Measurements from ENCODE around the gene ZNF329.
"Not testable (repeated sequence)": the region's sequence is repeated elsewhere in the genome, so short reads cannot be mapped to it uniquely, and the experiment has no call there.

The ZNF329 gene

DNA sequence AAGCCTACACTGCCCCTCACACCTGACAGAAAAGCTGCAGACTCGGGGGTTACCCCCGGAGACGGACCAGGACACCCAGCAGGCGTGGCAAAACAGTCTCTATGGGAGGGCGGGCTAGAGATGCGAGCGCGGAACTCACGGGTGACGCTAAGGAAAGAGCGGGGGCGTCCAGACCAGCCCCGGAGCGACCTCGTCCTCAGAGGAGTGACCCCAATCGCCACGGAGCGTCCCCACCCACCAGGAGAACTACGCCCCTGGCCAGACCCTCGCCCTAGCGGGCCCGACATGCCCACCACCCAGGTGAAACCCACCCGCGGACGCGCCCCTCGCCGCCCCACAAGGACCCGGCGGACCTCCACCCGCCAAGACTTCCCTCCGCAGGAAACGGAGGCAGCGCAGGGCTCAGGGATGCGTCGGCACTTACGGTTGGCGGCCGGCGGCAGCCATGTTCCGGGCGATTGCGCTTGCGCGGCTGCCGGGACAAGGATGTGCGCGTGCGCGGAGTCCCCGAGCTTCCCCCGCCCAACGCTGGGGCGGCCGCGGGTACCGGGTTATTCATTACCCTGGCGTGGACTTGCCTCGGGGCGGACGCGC is at the start of gene ZNF329:
TSS of gene ZNF329 (minus strand) at position 462 of the 594 bp plus-strand sequence. CDS start 21,286 bp downstream, outside the sequence.
- peak; percentile 90 for DNase-seq (ENCODE audit: low read depth)

DNA sequence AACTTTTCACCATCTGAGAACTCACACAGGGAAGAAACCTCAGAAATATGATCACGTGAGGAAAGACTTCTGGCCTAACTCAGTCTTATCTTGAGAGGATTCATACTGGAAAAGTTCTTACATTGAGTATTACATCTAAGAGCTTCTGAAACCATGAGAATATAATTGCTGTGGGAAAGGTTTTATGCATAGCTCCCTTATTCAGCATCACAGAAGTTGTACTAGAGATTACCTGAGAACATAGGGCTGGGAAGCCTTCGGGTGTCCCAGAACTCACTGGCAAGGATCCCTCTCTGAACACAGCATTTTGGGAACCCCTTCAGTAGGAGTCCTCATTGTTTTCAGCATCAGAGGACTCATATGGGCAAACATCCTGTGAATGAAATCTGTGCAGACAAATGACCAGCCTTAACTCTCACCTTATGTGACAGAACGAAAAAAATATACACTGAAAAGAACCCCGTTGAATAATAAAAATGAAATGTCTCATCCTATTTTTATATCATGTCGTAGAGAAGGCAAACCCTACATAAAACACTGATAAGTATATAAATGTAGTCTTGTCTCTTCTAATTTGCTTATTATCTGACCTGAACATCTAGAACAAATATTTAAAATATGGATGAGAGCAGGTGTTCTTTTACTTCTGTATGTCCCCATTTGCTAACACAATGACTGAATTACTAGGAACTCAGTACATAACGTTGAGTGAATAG is 46.5 kb upstream of the ZNF329 start:
- no peak for DNase-seq (ENCODE audit: low read depth)

DNA sequence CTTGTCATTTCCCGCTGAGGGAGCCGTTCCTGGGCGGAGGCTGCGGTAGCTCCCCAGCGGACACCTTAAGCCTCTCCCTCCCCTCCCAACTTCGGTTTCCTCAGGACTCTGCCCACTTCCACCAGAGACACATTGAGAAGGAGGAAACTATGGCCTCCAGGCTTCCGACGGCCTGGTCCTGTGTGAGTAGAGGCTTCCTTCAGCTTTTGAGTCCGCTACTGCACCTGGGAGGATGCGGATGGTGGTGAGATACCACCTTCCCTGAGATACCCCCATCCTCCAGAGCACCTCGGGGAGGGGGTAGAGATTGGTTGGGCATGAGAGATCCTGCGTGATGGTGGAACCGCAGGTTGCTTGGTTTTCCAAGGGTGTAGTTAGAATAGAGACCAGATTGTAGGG is 33.2 kb upstream of the ZNF329 start:
- DNase-seq (ENCODE audit: low read depth): no peak

DNA sequence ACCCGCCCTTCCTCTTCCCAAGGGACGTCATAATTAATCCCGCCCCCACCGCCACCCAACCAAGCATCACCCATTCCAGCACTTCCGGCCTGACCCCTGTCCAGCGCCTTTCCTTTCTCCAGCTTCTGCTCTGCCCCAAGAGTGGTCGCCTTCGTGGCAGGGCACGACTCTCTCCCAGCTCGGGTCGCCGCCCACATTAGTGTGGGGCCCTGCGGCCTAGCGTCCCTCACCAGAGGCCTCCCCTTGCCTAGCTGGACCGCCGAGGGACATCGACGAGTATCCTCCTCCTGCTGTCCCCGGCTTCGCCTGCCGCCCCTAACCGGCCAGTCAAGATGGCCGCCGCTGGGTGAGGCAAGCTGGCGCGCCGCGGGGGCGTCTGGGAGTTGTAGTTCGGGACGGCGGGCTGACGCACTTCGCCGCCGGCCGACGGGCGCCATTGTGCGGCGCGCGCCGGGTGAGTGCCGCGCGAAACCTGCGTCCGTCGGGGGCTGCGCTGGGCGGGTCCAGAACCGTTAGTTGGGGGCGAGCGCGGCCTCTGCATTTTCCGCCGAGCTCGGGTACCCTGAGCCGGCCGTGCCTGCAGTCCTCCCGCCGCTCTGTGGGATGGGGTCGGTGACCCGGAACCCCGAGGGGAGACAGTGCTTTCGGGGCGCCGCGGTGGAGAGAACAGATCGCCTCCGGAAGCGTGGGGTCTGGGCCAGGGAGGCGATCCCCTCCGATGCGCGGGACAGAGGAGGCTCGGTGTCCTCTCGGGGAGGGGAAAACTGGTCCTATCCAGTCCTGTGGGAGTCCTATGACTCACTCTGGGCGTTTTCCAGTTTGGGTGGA is 32.6 kb upstream of the ZNF329 start, which contains the start of gene ZNF274:
TSS of gene ZNF274 (plus strand) at position 73 of the 828 bp plus-strand sequence. CDS start 905 bp downstream, outside the sequence.
- DNase-seq (ENCODE audit: low read depth): peak; percentile 77

DNA sequence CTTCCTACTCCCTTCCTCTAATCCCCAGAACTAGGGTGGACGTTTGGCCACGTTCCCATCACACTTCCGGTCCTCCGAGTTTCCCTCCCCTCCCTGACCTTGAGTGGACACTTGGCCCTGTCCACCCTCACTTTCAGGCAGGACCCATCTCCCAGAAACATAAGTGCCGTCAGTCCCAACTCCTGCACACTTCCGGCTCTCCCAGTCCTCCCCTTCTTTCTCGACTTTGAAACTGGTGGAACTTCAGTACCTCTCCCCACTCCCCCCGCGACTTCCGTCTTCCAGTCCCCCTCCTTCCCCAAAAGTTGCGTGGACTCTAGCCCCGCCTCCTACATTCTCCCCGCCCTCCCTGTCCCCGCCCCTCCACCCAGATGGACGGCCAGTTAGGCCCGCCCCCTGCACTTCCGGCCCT is 32.0 kb upstream of the ZNF329 start:
- DNase-seq (ENCODE audit: low read depth): no peak

DNA sequence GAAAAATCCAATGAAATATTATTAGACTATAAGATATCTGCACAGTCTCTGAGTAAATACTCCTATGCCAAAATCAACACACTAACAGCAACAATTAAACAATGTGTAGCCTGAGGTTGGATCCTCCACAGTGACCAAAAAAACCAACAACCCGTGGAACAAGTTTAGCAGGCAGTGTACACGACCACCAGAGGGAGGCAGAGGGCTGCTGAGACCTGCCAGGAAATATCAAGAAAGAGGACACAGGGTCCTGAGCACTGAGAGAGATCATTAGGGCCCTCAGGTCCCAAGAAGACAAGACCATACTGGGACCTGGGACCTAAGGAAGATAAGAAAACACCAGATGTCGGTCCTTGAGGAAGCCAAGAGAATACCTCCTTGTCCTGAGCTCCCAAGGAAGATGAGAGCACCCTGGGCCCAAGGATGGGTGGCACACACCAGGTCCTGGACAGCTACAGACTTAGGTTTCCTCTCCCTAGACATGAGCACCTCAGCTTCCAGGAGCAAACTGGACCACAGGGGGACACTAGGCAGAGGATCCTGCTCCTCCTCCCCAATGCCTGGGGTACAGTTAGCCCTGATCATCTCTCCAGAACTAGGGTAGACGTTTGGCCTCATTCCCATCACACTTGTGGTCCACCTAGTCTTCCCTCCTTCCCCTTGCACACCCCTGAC is 31.4 kb upstream of the ZNF329 start:
- no peak for DNase-seq (ENCODE audit: low read depth)

DNA sequence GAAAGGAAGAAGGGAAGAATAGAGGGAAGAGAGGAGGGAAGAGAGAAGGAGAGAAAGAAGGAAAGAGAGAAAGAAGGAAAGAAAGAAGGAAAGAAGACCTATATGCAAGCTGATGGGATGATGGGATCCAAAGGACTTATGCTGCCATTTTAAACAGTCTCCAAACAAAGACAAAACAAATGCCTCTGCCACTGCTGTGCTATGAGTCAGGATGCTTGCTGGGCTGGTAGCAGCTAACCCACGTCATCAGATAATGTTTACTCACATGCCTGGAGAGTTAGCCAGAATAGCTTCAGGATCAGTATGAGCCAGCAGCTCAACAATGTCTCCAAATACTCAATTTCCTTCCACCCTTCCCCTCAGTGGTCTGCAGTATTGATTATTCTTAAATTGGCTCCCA is 20.3 kb upstream of the ZNF329 start:
- no peak for DNase-seq (ENCODE audit: low read depth)

DNA sequence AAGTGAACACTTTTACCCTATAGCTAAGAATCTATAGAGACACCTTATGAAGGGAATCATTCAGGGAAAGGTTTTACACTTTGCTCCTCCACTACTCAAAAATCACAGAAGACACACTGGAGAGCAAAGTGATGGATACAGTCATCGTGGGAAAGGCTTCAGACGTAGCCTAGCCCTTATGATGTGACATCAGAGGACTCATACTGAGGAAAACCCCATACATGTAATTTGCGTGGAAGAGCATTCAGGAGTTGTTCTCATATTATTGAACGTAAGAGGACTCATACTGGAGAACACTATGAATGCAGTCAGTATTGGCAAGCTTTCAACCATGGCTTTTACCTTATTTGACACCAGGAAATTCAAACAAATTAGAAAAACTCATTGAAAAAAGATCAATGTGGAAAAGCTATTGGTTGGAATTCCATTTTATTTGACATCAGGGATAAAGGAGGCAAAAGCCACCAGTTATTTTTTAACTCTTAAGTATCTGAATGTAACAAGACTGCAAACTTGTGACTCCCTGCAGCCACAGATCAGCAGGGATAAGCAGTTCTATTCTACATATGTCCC is 16.2 kb upstream of the ZNF329 start:
- DNase-seq (ENCODE audit: low read depth): no peak

DNA sequence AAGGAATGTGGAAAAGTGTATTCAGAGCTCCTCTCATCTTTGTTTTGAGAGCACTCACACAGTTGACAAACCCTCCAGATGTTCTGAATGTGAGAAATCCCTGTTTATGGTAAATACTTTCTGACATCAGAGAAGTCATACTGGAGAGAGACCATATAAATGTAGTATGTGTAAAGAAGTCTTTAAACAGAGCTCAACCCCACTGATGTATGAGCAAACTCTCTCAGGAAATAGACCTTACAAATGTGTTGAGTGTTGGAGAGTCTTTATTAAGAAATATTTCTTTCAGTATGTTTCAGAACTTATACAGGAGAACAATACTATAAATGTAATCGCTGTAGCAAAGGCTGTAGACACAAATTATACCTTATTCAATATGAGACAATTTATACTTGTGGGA is 15.7 kb upstream of the ZNF329 start:
- DNase-seq (ENCODE audit: low read depth): no peak

DNA sequence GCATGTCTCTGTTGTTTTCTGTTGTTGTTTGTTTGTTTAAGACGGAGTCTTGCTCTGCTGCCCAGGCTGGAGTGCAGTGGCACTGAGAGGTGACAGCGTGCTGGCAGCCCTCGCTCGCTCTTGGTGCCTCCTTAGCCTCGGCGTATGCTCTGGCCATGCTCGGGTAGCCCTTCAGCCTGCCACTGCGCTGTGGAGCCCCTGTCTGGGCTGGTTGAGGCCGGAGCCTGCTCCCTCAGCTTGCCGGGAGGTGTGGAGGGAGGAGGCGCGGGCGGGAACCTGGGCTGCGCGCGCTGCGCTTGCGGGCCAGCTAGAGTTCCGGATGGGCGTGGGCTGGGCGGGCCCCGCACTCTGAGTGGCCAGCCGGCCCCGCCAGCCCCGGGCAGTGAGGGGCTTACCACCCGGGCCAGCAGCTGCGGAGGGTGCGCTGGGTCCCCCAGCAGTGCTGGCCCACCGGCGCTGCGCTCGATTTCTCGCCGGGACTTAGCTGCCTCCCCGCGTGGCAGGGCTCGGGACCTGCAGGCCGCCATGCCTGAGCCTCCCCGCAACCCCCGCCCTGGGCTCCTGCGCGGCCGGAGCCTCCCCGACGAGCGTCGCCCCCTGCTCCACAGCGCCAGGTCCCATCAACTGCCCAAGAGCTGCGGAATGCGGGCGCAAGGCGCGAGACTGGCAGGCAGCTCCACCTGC is 6.6 kb upstream of the ZNF329 start:
- no peak for DNase-seq (ENCODE audit: low read depth)

DNA sequence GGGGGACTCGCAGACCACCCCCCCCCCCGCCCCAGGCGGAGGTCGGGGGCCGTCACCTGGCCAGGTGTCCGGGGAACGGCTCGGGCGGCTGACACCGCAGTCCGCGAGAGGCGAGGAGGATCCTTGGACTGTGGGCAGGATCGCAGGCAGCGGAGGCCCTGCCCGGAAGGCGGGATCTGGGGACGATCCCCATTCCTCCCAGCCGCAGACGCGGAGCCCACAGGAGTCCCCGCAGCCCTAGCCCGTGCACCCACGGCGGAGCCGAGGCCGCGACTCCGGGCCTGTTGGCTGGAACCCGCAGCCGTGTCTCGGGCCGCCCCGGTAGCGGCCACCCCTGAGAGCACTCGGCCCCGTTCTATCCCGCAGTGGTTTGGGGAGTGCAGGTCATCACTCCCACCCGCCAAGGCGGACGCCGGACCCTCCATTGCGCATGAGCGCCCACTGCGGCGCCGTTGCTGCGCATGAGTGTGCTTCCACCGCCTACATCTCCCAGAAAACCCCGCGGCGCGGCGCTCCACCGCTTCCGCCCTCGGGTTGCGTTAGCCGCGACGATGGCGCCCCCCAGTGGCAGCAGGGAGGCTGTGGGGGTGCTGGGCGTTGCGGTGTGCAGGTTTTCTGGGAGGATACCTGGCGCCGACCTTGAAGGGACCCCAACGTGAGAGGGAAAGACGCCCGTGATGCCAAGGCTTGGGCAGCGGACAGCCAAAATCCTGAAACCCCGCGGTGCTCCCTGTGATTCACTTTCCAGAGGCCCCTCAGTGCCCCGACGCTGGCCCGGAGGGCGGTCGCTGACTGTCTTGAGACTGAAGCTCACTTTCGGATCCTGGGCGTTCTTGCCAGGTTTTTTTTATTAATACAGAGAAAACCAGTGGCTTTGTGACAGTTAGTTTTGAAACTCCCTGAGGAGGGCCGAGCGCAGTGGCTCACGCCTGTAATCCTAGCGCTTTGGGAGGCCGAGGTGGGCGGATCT is 4.4 kb upstream of the ZNF329 start:
- peak; percentile 99 for DNase-seq (ENCODE audit: low read depth)

DNA sequence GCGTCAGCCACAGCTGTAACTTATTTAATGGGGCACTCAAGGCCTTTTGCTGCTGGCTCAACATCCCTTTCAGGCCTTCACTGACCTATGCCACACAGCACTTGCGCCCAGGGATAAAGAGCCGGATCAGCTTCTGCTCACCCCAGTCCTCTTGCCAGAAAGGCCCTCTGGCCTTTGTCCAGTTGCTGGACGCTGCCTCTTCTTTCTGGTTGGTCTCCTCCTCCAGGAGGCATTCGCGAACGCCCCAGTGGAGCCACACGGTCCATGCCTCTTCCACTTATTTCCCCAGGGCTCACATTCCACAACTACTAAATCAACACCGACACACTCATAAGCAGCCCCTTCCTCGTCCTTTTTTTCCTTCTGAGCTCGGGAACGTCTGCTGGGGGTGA is 3.7 kb upstream of the ZNF329 start:
- no peak for DNase-seq (ENCODE audit: low read depth)

DNA sequence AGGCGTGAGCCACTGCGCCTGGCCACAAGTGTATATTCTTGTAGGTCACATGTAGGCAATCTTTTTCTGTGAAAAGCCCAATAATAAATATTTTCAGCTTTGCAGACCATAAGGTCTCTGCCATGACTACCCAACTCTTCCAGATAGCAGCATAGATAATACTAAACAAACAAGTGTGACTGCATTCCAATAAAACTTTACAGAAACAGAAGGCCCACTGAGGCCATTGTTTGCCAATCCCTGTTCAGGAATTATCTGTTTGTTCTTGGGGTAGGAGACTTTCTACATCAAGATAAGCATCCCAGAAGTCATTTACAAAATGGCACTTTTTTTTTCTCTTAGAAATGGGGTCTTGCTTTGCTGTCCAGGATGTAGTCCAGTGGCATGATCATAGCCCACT is 2.8 kb upstream of the ZNF329 start:
- no peak for DNase-seq (ENCODE audit: low read depth)

DNA sequence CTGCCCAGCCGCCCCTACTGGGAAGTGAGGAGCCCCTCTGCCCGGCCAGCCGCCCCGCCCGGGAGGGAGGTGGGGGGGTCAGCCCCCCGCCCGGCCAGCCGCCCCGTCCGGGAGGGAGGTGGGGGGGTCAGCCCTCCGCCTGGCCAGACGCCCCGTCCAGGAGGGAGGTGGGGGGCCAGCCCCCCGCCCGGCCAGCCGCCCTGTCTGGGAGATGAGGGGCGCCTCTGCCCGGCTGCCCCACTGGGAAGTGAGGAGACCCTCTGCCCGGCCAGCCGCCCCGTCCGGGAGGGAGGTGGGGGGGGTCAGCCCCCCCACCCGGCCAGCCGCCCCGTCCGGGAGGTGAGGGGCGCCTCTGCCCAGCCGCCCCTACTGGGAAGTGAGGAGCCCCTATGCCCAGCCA is 3.1 kb downstream of the ZNF329 start:
- not testable (repeated sequence) for DNase-seq (ENCODE audit: low read depth)

DNA sequence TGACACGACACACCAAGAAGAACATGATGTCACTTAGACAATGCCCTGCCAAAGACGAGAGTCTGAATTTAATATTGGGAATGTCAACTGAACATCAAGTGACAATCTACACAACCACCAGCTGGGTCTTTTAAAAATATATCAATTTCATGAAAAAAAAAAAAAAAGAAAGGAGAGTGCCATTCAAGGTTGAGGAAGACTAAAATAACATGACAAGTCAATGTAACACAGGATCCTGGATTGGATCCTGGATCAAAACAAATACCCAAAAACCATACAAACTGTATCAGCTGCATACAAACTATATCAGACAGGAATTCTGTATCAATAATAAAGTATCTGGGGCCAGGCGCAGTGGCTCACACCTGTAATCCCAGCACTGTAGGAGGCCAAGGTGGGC is 4.7 kb downstream of the ZNF329 start:
- DNase-seq (ENCODE audit: low read depth): no peak

DNA sequence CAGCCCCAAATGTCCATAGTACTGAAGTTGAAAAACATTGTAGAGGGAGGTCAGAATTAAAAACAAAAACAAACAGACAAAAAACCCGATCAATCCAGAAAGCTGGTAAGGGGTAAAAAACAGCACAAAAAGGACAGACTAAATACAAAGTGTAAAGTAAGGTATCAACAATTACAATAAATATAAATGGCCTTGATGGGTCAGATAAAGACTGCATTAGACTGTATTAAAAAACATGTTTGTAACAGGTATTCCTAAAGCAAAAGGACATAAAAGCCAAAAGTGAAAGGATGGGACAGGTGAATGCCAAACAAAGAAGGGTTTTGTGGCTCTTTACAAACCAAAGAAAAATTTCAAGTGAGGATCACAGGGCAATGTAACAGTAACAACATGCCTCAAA is 16.3 kb downstream of the ZNF329 start:
- no peak for DNase-seq (ENCODE audit: low read depth)

DNA sequence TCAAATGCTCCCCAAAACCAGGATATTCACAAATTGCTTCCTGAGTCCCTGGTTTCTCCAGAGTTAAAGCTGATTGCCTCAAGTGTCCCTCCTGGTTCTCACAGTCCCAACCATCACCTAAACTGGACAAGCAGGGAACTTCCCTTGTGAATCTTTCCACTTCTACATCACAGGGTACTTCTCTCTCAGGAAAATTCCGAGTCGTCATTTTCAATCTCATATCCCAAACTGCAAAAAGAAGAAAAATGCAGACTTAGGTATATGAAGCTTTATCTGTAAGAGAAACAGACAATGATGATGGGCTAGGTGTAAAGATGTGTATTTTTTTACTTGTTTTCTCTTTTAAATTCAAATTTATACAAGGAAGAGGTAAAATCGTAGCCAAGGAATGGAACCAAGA is 21.3 kb downstream of the ZNF329 start:
- DNase-seq (ENCODE audit: low read depth): no peak

DNA sequence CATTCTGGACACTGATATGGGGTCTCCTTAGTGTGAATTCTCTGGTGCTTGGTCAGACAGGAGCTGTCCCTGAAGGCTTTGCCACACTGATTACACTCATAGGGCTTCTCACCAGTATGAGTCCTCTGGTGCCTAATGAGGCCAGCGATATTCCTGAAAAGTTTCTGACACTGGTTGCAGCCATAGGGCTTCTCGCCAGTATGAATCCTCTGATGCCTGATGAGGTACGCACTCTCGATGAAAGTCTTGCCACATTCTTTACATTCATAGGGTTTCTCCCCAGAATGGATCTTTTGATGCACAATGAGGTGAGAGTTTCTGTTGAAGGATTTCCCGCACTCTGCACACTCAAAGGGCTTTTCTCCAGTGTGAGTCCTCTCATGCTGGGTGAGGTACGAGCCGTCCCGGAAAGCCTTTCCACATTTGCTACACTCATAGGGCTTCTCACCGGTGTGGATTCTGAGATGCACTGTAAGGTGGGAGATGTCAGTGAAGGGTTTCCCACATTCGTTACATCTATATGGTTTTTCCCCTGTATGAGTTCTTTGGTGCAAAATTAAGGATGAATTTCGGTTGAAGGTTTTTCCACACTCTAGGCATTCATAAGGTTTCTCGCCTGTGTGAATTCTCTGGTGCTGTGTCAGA is 22.4 kb downstream of the ZNF329 start:
- DNase-seq (ENCODE audit: low read depth): no peak

DNA sequence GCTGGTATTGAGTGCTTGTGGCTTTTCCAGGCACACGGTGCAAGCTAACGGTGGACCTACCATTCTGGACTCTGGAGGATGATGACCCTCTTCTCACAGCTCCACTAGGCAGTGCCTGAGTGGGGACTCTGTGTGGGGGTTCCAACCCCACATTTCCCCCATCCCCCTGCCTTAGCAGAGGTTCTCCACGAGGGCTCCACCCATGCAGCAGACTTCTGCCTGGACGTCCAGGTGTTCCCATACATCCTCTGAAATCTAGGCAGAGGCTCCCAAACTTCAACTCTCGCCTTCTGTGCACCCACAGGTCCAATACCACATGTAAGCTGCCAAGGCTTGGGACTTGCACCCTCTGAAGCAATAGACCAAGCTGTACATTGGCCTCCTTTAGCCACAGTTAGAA is 27.2 kb downstream of the ZNF329 start:
- DNase-seq (ENCODE audit: low read depth): no peak

Measured in stimulated activated CD8-positive, alpha-beta memory T cell treated with anti-CD3 and anti-CD28 coated beads, Interleukin-7, amount 100 ng/mL, for 24 hours (primary cell).